GM23338 (cell line): ENCODE data around the gene RAP1GAP2. TPM values are rescaled to one million over a fixed set of nuclear protein-coding genes. Genes with fewer than 3 reads are reported as not detected.

ENCODE experiments used
- ATAC-seq: fragments of 200-7000 bp; cut with Tn5 transposase; 3 replicates; pipeline ENCODE4 v1.9.1; 2020
- DNase-seq: peaks from one replicate; pipeline ENCODE4 v3.0.0-alpha.2; 2015; ENCODE audit warnings: low spot score
- H2AFZ ChIP-seq: fragments of 200-600 bp; sonication (generic); 2 replicates; pipeline ENCODE4 v1.8.0; 2016; ENCODE audit warnings: antibody characterized with exemption, mild to moderate bottlenecking, moderate library complexity
- H3F3A ChIP-seq: fragments of 200-600 bp; sonication (generic); replicated peaks from 2 replicates; pipeline ENCODE4 v1.8.0; 2017; ENCODE audit warnings: antibody characterized with exemption, mixed run types, low read depth
- H3K27ac ChIP-seq: fragments of 200-600 bp; sonication (generic); 2 replicates; pipeline ENCODE4 v1.6.1; 2016; ENCODE audit warnings: low read depth
- H3K27me3 ChIP-seq: fragments of 200-600 bp; sonication (generic); 2 replicates; pipeline ENCODE4 v1.8.0; 2016; ENCODE audit warnings: mild to moderate bottlenecking, mixed run types, moderate library complexity; ENCODE audit not compliant: insufficient read depth
- H3K36me3 ChIP-seq: fragments of 200-600 bp; sonication (generic); 2 replicates; pipeline ENCODE4 v1.8.0; 2016; ENCODE audit warnings: mild to moderate bottlenecking; ENCODE audit not compliant: insufficient read depth
- H3K4me1 ChIP-seq: fragments of 200-600 bp; sonication (generic); 2 replicates; pipeline ENCODE4 v1.8.0; 2016; ENCODE audit warnings: mild to moderate bottlenecking, moderate library complexity; ENCODE audit not compliant: insufficient read depth
- H3K4me2 ChIP-seq: fragments of 200-600 bp; sonication (generic); 2 replicates; pipeline ENCODE4 v1.7.1; 2017; ENCODE audit warnings: mixed run types
- H3K4me3 ChIP-seq: fragments of 200-600 bp; sonication (generic); 2 replicates; pipeline ENCODE4 v1.6.1; 2016; ENCODE audit warnings: mixed run types
- H3K79me2 ChIP-seq: fragments of 200-600 bp; sonication (generic); replicated peaks from 2 replicates; pipeline ENCODE4 v1.8.0; 2017; ENCODE audit warnings: mild to moderate bottlenecking; ENCODE audit not compliant: insufficient read depth
- H3K9me2 ChIP-seq: fragments of 200-600 bp; sonication (generic); 2 replicates; pipeline ENCODE4 v1.8.0; 2017; ENCODE audit not compliant: insufficient read depth
- H4K20me1 ChIP-seq: fragments of 200-600 bp; sonication (generic); replicated peaks from 2 replicates; pipeline ENCODE4 v1.8.0; 2017; ENCODE audit warnings: mild to moderate bottlenecking; ENCODE audit not compliant: insufficient read depth
- H3K27ac Mint-ChIP-seq: 2 replicates; pipeline ENCODE4 v1.8.0; 2020; ENCODE audit warnings: inconsistent platforms, mild to moderate bottlenecking, moderate library complexity, mixed read lengths
- H3K27me3 Mint-ChIP-seq: 3 replicates; pipeline ENCODE4 v1.8.0; 2022; ENCODE audit warnings: low read depth, mild to moderate bottlenecking, moderate library complexity, mixed read lengths, inconsistent platforms; ENCODE audit not compliant: insufficient read depth, poor library complexity
- H3K36me3 Mint-ChIP-seq: 3 replicates; pipeline ENCODE4 v1.8.0; 2021; ENCODE audit warnings: low read depth, mild to moderate bottlenecking, inconsistent platforms, moderate library complexity, mixed read lengths
- H3K4me1 Mint-ChIP-seq: 3 replicates; pipeline ENCODE4 v1.8.0; 2020; ENCODE audit warnings: mild to moderate bottlenecking, inconsistent platforms, mixed read lengths
- H3K4me3 Mint-ChIP-seq: 3 replicates; pipeline ENCODE4 v1.8.0; 2021; ENCODE audit warnings: moderate library complexity, mild to moderate bottlenecking, inconsistent platforms, mixed read lengths
- H3K9me3 Mint-ChIP-seq: 3 replicates; pipeline ENCODE4 v1.8.0; 2020; ENCODE audit warnings: moderate library complexity, mild to moderate bottlenecking, inconsistent platforms, mixed read lengths
- CREB1 ChIP-seq: fragments of 250-450 bp; sonication (Bioruptor Pico); IDR thresholded peaks from 2 replicates; pipeline ENCODE4 v1.5.0; 2020; ENCODE audit warnings: low read depth, mild to moderate bottlenecking, moderate library complexity
- CTCF ChIP-seq, 2 experiments: fragments of 200-600 bp in 1 of 2; sonication (generic) in 1 of 2; conservative IDR thresholded peaks; 2 replicates each; pipeline versions ENCODE4 v1.5.1 to v1.6.1; 2016 to 2017; ENCODE audit warnings: antibody characterized with exemption in 2 of 2, low read depth in 2 of 2, mild to moderate bottlenecking in 2 of 2, moderate library complexity in 1 of 2
- EZH2 ChIP-seq: fragments of 200-600 bp; sonication (generic); IDR thresholded peaks from one replicate; pipeline ENCODE4 v1.8.0; 2017; ENCODE audit warnings: antibody characterized with exemption, mild to moderate bottlenecking, low read depth; ENCODE audit not compliant: unreplicated experiment
- EZH2phosphoT487 ChIP-seq: fragments of 200-600 bp; sonication (generic); IDR thresholded peaks from one replicate; pipeline ENCODE4 v1.8.1; 2018; ENCODE audit warnings: antibody characterized with exemption; ENCODE audit not compliant: unreplicated experiment
- JUNB ChIP-seq: IDR thresholded peaks from one replicate; pipeline ENCODE4 v1.6.1; 2016; ENCODE audit warnings: antibody characterized with exemption; ENCODE audit not compliant: unreplicated experiment
- NANOG ChIP-seq: IDR thresholded peaks from 2 replicates; pipeline ENCODE4 v1.6.1; 2016; ENCODE audit warnings: antibody characterized with exemption, borderline replicate concordance
- POLR2AphosphoS5 ChIP-seq: IDR thresholded peaks from 2 replicates; pipeline ENCODE4 v1.6.1; 2016; ENCODE audit warnings: antibody characterized with exemption, low read depth
- REST ChIP-seq: IDR thresholded peaks from one replicate; pipeline ENCODE4 v1.6.1; 2018; ENCODE audit warnings: antibody characterized with exemption; ENCODE audit not compliant: unreplicated experiment
- STAT1 ChIP-seq: IDR thresholded peaks from one replicate; pipeline ENCODE4 v1.6.1; 2016; ENCODE audit warnings: antibody characterized with exemption; ENCODE audit not compliant: unreplicated experiment
- ZNF114 ChIP-seq: fragments of 250-450 bp; sonication (Bioruptor Pico); IDR thresholded peaks from 2 replicates; pipeline ENCODE4 v1.5.0; 2020; ENCODE audit warnings: mild to moderate bottlenecking, moderate library complexity
- ZNF331 ChIP-seq: fragments of 250-450 bp; sonication (Bioruptor Pico); IDR thresholded peaks from 2 replicates; pipeline ENCODE4 v1.5.0; 2020; ENCODE audit warnings: low read depth, mild to moderate bottlenecking, moderate library complexity
- polyA plus RNA-seq: library from polyadenylated mRNA; unstranded; fragments of >200 nt; fragmentation: Nextera tagmentation; extraction: Ambion mirVana; gene quantifications from 2 replicates; pipeline ENCODE4 v1.2.1, GENCODE V29; 2016
- total RNA-seq: library from RNA; depleted of rRNA; stranded (reverse); fragments of >200 nt; shearing (Covaris generic); gene quantifications from 2 replicates; pipeline ENCODE4 v1.2.3, GENCODE V29; 2014

The RAP1GAP2 gene
- total and polyA plus RNA-seq, 2 experiments from 2014 or later: 17.8 to 46.1 TPM

GRCh38 chr17:2977157-2977556 is 180.9 kb downstream of the RAP1GAP2 start (continued):
- TF ChIP-seq CTCF (conservative IDR thresholded peaks at IDR 0.05; ENCODE audit: low read depth in 2 of 2) (no peak), NANOG (no peak), ZNF114 (CRISPR knock-in tag) (no peak), EZH2phosphoT487 (no peak), ZNF331 (no peak), REST (no peak), CREB1 (CRISPR knock-in tag) (no peak), POLR2AphosphoS5 (no peak), JUNB (no peak)

- no peak overlapping the region for H3K4me3 Mint-ChIP-seq
- DNase-seq: no peak
- Histone ChIP-seq H3K36me3 (peaks cover 13% of the 10 kb centered on the region; the same call in 1 of the 2 replicates), H3K9me2 (no peaks in the 10 kb centered on the region), H3K79me2 (no peaks in the 10 kb centered on the region), H3F3A (no peaks in the 10 kb centered on the region; the same call in 1 of the 2 replicates), H3K4me1 (no peaks in the 10 kb centered on the region), H3K4me2 (no peak overlapping the region), H4K20me1 (peaks cover 4% of the 10 kb centered on the region), H2AFZ (no peak overlapping the region), H3K27ac (no peak overlapping the region), H3K4me3 (no peak overlapping the region), H3K27me3 (no peaks in the 10 kb centered on the region)
- ATAC-seq: no peak
- no peaks in the 10 kb centered on the region; the same call in 2 of the 3 replicates for H3K4me1 Mint-ChIP-seq
- H3K27me3 Mint-ChIP-seq: peaks cover 9% of the 10 kb centered on the region
- no peaks in the 10 kb centered on the region for H3K9me3 Mint-ChIP-seq
- peaks cover 27% of the 10 kb centered on the region for H3K36me3 Mint-ChIP-seq
- peak overlapping the region; percentile 14; the same call in 1 of the 2 replicates for H3K27ac Mint-ChIP-seq
- TF ChIP-seq REST (no peak), ZNF114 (CRISPR knock-in tag) (no peak), EZH2 (no peak), POLR2AphosphoS5 (no peak), STAT1 (no peak)
These were observed 181.9 kb downstream of the RAP1GAP2 start for GRCh38 chr17:2978116-2978515.
